HuH-7.5 (cell line): ENCODE measurements around the gene A1BG.
"Not testable (repeated sequence)": the region's sequence is repeated elsewhere in the genome, so short reads cannot be mapped to it uniquely, and the experiment has no call there.

Experiments used
- DNase-seq: peaks from one replicate; pipeline ENCODE4 v3.0.0; 2011; ENCODE audit warnings: low spot score

The A1BG gene

DNA sequence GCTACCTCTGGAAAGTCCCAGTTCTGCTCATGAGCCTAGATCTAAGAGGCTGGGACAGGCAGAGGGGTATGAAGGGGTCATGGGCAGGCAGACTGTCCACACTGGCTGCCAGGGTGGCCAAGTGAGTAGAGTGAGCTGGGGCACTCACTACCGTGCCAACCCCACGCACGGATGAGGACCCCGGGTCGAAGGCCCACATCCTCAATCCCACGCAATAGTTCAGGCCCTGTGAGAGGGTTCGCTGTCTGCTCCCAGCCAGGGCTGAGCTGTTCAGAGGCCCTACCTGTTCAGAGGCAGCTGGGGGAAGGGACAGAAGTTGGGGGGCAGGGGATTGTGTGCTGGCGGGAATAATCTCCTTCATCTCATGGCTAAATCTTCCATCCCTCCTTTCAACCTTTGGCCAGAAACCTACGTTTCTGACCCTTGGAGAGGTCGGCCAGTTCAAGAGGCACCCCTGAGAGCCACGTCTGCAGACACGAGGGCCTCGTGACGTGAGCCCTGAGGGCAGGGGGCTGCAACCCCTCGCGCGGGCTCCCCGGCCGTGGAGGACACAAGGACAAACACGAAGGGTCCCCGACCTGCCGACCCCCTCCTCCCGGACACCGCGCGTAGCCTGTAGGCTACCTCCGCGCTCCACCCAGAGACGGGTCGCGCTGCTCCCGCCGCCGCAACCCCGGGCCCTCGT is 32.7 kb upstream of the A1BG start:
- no peak for DNase-seq

DNA sequence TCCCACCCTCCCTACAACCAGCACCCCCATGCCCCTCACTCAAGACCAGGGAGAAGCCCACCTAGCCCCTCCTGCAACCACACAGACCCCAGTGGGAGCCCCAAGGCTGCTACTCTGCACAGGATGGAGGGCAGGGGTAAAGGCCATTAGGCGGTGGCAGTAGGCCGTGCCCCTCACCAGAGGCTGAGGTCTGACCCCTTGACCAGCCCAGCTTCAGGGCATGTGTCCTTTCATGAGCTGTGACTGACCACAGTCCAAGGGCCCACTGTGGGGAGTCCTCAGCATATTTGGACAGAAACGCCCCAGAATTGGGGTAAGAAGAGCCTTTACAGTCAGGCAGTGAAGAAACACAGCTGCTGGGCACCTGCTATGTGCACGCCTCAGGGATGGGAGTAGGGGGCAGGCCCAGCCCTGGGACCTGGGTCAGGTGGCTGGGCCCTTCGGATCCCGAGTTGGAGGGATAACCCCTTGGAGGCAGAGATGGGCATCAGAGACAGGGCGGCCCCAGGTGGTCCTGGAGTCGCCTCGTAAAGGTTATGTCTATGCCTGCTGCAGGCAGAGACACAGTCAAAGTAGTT is 32.1 kb upstream of the A1BG start:
- no peak for DNase-seq

DNA sequence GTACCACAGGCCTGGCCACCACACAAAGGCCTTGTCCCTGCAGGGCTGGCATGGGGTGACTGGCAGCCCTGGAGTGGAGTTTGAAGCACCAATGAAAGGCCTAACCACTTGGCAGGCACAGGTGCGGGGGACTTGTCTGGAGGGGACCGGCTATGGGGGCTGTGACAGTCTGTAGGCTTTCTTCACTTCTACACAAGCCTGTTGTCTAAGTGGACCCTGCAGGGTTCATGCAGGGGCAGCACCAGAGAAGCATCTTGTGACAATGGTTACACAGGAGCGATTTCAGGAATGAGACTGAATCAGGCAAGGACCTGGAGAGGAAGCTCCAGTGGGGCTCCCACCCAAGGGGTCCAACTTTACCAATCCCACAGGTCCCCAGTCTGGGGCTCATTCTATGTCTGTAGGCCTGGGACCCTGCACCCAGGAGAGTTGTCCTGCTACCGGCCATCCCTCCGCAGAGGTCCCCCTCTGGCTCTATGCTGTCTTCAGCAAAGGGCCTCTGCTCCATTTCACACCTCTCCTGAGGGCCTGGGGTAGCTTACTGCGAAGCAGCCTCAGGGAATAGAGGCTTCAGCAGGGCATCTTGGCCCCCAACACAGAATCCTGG is 29.8 kb upstream of the A1BG start:
- no peak for DNase-seq

DNA sequence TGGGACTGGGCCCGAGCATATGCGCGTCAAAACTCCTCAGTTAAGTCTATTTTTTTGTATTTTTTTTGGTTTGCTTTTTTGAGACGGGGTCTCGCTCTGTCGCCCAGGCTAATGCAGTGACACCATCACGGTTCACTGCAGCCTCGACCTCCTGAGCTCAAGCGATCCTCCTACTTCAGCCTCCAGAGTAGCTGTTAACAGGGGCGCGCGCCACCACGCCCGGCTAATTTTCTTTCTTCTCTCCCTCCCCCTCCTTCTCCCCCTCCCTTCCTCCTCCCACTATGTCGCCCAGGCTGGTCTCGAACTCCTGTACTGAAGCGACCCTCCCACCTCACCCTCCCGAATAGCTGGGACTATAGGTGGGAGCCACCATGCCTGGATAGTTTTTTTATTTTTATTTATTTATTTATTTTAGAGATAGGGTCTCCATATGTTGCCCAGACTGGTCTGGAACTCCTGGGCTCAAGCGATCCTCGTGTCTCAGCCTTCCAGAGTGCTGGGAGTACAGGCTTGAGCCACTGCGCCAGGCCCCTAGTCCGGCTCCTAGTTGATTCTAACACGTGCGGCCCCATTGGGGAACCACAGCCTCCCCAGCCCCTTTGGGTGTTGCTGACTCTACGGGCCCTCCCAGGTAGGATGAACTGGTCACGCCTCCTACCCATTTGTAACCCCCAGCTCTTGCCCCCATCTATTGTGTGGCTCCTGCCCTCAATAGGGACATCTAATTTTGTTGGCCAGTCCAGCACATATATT is 28.3 kb upstream of the A1BG start:
- no peak for DNase-seq

DNA sequence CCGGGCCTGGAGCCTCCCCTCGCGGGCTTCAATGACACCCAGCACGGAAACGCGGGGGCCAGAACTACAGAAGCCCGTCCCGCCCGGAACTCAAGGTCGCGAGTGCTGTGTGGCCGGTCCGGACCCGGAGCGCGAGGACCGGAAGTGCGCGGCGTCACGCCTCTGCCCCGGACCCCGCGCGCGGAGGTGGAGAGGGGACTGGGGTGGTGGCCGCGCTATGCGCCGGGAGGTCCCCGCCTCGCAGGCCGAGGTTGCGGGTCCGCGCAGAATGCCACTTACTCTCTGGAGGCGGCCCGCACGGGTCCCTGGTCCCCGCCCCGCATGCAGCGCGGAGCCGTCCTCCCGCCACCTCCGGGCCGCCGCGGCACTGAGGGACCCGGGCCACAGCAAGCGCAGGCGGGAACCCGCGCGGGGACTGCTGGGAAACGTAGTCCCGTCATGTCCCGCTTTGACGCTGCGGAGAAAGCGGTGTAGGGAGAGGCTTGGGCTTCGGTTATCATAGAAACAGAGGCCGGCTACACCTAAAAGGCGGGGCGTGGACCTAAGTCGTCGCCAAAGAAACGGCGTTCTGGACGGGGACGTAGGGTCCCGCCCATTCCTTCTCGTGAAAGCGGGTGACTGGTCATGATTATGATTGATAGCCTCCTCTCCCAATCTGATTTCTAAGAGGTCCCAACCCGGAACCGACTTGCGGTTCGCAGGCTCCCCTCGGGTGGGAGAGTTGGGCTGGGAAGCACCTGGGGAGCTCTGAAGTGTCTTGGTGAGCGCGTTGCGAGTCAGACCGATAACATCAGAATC is 27.6 kb upstream of the A1BG start, which contains the start of gene ZNF837:
ZNF837 (minus strand) TSS at position 369 of the 798 bp plus-strand sequence. CDS start 11,698 bp downstream, outside the sequence.
- peak; percentile 97 for DNase-seq

DNA sequence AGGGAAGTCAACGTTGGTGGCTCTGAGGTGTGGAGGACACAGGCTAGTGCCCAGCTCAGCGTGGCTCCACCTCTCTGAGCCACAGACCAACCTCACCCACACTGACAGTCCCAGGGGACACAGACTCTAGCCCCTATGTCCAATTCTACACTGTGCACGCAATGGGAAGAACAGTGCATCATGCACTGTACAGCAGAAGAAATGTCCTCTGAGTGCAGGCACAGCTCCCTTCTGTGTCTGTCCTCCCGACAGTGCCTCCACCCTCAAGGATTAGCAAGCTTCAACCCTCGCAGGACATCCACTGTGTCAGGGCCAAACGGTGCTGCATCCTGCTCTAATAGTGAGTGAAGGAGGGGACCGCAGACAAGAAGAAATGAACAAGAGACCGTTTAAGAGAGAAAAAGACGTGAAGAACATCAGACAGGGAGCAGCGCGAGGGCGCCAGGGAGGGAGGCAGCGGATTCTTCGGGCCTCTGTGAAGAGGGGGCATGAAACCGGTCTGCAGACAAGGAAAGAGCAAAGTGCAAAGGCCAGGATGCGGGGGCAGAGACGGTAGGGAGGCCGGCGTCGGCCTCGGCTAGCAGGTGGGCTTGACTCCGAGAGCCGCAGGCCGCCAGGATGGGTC is 26.9 kb upstream of the A1BG start:
- no peak for DNase-seq

DNA sequence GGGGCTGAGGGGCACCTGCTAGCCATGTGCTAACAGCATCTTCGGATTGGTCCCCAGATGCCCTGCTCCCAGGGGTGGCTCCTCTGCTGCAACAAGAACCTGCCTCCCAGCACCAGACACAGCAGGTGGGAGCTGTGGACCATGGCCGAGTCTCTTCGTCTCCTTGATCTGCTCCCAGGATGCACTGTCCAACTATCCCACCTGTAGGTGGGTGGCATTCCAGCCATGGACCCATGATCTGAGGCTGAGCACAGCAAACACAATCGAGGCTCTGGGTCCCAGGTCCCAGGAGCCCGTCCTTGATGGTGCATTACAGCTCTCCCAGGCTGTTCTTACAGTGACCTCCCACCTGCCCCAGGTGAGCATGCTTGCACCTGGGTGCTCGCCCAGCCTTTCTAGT is 26.0 kb upstream of the A1BG start:
- DNase-seq, result no peak

DNA sequence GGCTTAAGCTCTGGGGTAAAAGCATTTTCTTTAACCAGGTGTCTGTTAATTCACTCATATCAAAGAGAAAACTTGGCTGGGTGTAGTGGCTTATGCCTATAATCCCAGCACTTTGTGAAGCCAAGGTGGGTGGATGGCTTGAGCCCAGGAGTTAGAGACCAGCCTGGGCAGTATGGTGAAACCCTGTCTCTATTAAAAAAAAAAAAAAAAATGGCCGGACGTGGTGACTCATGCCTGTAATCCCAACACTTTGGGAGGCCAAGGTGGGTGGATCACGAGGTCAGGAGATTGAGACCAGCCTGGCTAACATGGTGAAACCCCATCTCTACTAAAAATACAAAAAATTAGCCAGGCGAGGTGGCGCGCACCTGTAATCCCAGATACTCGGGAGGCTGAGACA is 23.4 kb upstream of the A1BG start:
- not testable (repeated sequence) for DNase-seq

DNA sequence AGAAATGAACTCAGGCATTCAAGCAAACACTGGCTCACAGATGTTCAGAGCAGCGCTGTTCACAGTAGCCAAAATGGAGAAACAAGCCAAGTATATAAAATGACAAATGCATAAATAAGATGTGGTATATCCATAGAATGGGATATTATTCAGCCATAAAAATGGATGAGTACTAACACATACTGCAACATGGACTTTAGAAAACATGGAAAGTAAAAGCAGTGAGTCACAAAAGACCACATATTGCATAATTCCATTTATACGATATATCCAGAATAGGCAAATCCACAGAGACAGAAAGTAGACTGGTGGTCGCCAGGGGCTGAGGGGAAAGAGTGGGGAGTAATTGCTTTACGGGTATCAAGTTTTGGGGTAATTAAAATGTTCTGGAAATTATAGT is 20.9 kb upstream of the A1BG start:
- DNase-seq, result no peak

DNA sequence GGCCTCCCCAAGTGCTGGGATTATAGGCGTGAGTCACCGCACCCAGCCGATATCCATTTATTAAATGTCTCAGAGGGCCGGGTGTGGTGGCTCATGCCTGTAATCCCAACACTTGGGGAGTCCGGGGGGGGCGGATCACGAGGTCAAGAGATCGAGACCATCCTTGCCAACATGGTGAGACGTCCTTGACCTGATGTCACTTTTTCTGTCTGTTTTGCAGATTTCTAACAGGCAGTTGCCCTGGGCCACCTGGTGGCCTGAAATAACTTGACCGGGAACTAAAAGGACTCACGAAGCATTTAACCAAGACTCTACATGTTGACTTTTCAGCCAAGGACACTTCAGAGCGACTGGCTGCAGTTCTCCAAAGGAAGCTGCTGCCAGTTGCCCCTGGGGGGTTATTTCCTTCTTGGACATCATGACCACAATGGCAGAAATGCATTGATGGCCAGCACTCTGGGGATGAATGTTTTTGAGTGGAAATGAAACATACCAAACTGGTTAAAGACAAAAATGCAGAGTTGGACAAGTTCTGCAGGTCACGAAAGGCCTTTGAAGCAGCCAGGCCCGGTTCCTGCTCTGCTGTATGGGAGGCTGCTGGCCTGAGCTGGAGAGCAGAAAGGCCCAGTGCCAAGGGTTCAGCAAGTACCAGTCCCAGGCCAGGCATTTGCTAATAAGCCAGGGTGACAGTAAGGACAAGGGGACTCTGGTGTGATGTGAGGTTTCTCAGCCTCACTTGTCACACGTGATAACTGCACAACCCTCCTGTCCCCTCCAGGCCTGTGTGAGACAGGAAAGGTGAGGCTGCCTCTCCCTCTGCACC is 19.2 kb upstream of the A1BG start:
- DNase-seq, result no peak

DNA sequence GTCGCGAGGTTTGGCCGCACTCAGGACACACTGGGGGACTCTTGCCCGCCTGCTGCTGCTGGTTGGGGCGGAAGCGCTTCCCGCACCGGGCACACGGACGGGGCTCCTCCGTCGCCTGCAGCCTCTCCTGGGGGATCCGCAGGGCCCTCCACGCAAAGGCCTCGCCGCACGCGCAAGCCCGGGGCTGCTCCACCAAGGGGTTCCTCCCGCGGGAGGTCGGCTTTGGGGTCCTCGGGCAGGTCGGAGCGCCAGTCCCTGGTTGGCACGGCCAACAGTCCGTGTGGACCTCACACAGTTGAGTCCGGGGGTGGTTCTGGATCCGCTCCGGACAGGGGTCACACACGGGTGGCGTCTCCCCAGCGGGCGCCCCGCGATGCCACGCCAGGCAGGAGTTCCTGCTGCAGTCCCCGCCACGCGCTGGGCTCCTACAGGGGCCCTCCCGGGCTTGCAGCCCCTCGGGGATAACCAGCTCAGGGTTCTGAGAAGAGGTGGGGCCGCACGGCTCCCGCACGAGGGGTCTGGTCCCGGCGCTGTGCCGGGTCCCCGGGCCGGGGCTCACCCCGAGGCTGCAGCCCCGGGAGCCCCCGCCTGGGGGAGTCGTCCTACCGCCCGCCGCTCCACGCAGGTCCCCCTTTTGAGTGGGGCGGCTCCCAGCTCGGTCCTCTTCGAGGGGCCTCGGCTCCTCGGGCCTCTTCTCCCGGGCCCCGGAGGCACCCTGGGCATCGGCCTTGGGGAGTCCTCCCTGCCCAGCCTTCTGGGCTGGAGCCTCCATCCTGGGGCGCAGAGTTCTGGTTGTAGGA is 15.5 kb upstream of the A1BG start:
- no peak for DNase-seq

DNA sequence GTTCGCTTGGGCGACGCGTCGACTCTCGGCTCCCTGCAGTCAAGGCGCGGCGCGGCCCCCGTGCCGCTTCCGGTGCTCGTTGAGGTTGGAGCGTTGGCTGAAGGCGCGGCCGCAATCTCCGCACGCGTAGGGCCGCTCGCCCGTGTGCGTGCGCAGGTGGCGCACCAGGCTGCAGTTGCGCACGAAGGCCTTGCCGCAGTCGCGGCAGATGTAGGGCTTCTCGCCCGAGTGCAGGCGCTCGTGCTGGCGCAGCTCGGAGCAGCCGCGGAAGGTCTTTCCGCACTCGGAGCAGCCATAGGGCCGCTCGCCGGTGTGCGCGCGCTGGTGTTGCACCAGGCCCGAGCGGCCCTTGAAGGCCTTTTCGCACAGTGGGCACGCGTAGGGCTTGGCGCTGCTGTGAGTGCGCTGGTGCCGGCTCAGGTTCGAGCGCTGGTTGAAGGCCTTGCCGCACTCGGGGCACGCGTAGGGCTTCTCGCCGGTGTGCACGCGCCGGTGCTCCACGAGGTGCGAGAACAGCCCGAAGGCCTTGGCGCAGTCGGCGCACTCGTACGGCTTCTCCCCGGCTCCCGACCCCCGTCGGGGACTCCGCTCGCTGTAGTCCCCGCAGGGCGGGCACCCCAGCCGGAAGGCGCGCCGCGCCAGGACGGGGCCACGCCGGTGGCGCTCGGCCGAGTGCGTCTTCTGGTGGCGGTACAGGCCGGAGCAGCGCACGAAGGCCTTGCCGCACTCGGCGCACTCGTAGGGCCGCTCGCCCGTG is 14.6 kb upstream of the A1BG start:
- no peak for DNase-seq

DNA sequence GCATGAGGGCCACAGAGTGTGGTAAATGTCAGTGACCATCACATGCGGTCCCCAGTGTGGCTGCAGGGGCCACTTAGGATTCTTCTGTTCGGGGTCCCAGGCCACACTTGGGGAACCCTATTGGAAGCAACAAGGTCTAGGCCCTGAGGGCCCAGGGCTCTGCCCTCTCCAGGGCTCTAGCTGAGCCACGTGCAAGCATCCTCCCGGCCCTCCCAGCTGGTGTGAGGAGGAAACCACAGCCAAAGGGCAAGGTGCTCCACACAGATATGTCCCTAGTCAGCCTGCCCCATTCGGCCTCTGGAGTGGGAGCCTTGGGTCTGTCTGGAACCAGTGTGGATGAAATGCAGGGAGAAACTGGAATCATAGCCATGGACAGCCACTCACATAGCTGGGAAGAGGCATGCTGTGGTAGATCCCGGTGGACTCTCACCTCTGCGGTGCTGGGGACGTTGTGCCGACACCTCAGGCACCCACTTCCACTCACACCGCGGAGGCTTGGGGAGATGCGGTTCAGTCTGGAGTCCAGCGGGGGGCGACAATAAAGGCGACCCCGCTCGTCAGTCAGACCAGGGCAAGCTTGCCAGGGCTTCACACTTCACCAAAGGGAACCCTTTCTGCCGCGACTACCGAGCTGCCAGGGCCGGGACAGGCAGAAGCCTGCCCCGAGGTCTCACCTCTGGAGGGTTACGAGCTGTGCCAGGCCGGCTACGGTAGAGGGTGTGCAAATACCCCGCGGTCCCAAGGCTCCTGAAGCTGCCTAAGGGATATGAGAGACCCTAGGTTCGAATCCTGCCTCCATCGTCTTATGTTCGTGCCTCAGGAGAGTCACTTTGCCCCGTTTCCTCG is 13.5 kb upstream of the A1BG start:
- no peak for DNase-seq

DNA sequence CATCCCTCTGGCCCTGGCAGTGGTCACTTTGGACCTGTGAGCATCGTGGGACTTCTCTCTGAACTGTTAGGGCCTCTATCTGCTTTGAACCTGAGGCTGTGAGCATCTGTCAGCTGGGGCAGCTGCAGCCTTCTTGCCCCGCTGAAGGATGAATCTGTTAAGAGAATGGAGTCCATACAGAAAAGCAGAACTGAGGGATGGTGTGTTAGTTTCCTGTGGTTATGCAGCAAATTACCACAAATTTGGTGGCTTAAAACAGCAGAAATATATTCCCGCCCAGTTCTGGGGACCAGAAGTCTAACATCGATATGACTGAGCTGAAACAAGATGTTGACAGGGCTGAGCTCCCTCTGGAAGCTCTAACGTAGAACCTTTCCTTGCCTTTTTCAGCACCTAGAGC is 10.9 kb upstream of the A1BG start:
- DNase-seq, result no peak

DNA sequence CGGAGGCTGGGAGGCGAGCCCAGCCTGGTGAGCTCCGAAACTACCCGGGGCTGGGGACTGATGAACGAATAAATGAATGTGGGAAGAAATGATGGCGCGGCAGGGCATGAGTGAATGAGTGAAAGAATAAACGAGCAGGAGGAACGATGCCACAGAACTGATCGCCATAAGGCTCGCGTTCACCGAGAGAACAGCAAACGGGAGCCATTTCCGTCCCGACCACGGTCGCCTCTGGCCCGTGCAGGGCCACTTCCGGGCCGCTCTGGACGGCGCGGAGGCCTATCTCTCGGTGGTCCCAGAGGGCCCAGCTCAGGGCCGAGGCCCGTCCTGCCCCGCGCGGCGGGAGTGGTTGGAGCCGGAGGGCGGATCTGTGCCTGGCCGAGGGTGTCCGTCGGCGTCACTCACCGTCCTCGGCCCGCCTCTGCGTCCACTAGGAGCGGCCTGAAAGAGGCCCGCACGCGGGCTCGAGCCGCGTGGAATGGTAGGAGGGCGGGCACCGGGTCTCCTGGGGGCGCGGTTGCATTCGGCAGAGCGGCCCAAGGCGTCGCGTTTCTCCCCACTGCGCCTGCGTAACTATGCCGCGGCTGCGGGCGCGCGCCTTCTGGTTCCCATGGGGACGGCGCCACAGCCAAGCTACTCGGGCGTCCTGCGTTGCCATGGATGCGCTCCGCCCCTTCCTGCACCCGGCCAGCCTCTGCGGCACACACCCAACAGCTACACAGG is 9.1 kb upstream of the A1BG start, which contains the start of gene ZNF497:
ZNF497 (minus strand) TSS at position 480 of the 723 bp plus-strand sequence. CDS start 5,116 bp downstream, outside the sequence.
- DNase-seq, result peak; percentile 100

DNA sequence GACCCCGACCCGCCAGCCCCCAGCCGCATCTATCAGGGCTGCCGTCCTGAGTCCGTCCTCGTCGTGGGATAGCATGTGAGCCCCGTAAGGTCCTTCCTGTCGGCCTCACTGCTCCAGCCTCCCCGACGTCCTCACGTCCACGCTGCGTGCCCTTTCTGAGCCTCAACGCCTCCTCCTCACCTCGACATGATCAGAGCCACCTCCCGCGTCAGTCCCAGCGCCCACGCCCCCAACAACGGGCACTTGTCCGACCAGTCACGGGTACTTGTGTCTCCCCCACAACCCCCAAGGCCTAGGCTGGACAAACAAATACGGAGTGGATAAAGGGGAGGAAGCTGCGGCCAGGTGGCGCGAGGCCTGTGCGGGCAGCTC is 8.6 kb upstream of the A1BG start:
- peak; percentile 91 for DNase-seq

DNA sequence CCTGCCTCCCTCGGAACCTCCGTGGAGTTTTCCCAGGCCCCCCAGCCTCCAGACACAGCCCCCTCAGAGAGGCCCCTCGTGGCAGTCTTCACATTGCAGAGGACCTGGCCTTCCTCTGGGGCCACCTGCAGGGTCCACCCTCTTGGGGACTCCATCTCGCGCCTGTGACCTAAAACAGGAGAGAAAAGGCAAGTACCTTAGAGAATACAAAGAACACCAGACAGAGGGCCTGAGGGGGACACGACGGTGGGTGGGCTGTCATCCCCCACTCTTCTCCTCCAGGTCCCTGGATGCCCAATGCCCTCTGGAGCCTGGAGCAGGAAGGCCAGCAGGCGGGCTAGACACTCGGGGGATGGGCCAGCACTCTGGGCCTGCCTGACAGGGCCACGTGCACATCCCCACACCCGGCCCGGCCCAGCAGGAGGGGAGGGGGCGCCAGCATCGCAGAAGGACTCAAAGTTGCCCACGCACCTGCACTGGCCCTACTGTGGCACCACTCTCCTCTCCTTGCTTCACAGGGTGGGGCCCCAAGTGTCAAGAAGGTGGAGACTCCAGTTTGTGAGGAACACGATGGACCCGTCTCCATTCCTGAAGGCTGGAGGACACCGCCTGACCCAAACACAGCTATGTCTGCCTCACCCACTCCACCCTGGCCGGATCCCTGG is 4.3 kb upstream of the A1BG start:
- no peak for DNase-seq
